Measurements from ENCODE around the gene HDAC1.

- TF ChIP-seq POLR2A (IDR thresholded peaks at IDR 0.05; ENCODE audit: low read length), result no peak
- TF ChIP-seq GATA1 (IDR thresholded peaks at IDR 0.05; ENCODE audit: low read depth, low read length), result no peak
Measured at GRCh38 chr1:32265846-32266245, 26.0 kb upstream of the HDAC1 start.

Measured in erythroblast (primary cell).